Measurements from ENCODE around the gene ELOVL6.

DNA sequence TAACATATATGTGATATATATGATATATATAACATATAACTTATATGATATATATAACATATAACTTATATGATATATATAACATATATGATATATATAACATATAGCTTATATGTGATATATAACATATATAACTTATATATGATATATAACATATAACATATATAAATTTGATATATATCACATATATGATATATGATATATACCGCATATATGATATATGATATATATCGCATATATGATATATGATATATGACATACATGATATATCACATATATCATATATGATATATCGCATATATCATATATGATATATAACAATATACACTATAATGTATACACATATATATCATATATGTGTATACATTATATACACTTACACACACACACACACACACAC, 114.3 kb downstream of the ELOVL6 start:
- TF ChIP-seq, protein P1, sequence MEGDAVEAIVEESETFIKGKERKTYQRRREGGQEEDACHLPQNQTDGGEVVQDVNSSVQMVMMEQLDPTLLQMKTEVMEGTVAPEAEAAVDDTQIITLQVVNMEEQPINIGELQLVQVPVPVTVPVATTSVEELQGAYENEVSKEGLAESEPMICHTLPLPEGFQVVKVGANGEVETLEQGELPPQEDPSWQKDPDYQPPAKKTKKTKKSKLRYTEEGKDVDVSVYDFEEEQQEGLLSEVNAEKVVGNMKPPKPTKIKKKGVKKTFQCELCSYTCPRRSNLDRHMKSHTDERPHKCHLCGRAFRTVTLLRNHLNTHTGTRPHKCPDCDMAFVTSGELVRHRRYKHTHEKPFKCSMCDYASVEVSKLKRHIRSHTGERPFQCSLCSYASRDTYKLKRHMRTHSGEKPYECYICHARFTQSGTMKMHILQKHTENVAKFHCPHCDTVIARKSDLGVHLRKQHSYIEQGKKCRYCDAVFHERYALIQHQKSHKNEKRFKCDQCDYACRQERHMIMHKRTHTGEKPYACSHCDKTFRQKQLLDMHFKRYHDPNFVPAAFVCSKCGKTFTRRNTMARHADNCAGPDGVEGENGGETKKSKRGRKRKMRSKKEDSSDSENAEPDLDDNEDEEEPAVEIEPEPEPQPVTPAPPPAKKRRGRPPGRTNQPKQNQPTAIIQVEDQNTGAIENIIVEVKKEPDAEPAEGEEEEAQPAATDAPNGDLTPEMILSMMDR (IDR thresholded peaks at IDR 0.05), result no peak
- TF ChIP-seq EP300 (IDR thresholded peaks at IDR 0.05), result no peak
- TF ChIP-seq POLR2A (IDR thresholded peaks at IDR 0.05), result no peak
